ENCODE measurements around the gene KRTAP19-6. TPM values are rescaled to one million over a fixed set of nuclear protein-coding genes. Genes with fewer than 3 reads are reported as not detected.

Gene KRTAP19-6
- total and polyA plus RNA-seq, 4 donors = not detected

GRCh38 chr21:30563630-30564029, 22.0 kb upstream of the KRTAP19-6 start:
- no peak for DNase-seq (ENCODE audit: low spot score)
- Histone ChIP-seq H3K4me1 (ENCODE audit: control insufficient read depth in 4 of 4, insufficient read depth in 4 of 4, low read length in 3 of 4) (no peaks in the 10 kb centered on the region), H3K9me3 (ENCODE audit: control insufficient read depth in 4 of 4, low read length in 3 of 4) (no peaks in the 10 kb centered on the region), H3K9ac (ENCODE audit: low read depth in 1 of 2, low read length in 2 of 2) (no peak overlapping the region), H3K4me3 (ENCODE audit: low read depth in 1 of 3, low read length in 3 of 3) (no peak overlapping the region), H3K36me3 (ENCODE audit: control insufficient read depth in 4 of 4, insufficient read depth in 3 of 4, low read depth in 1 of 4, low read length in 3 of 4) (no peaks in the 10 kb centered on the region), H3K27me3 (ENCODE audit: control insufficient read depth in 4 of 4, insufficient read depth in 4 of 4, low read length in 3 of 4) (no peaks in the 10 kb centered on the region), H3K27ac (ENCODE audit: low read depth in 1 of 2, low read length in 2 of 2) (no peak overlapping the region)
- WGBS = 77% methylated on average over 2 of the region's 2 CpGs
- no peak for TF ChIP-seq ZBTB33 (IDR thresholded peaks at IDR 0.05)
- no peak for TF ChIP-seq EGR1 (IDR thresholded peaks at IDR 0.05; ENCODE audit: low read depth in 2 of 2)
- no peak for TF ChIP-seq TAF1 (conservative IDR thresholded peaks at IDR 0.05)

DNA sequence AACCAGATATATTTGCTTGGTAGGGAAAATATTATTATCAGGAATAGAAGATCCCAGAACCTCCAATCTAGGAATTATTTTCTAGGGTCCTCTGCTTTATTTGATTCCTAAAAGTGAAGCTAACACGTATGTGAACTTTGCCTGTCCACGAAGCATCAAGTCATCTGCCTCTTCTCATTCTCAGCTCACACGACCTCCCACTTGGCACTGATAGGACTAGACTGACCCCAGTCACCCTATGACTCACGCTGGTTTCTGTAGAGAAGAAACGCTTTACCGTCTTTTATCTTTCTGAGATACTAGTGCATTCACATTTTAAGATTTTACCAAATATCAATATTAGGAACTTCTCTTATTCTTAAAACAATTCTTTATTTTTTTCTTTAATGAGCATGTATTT, 21.4 kb upstream of the KRTAP19-6 start:
- Histone ChIP-seq H3K36me3 (ENCODE audit: control insufficient read depth in 4 of 4, insufficient read depth in 3 of 4, low read depth in 1 of 4, low read length in 3 of 4) (no peaks in the 10 kb centered on the region), H3K9me3 (ENCODE audit: control insufficient read depth in 4 of 4, low read length in 3 of 4) (no peaks in the 10 kb centered on the region), H3K4me1 (ENCODE audit: control insufficient read depth in 4 of 4, insufficient read depth in 4 of 4, low read length in 3 of 4) (no peaks in the 10 kb centered on the region), H3K9ac (ENCODE audit: low read depth in 1 of 2, low read length in 2 of 2) (no peak overlapping the region), H3K27me3 (ENCODE audit: control insufficient read depth in 4 of 4, insufficient read depth in 4 of 4, low read length in 3 of 4) (no peaks in the 10 kb centered on the region), H3K27ac (ENCODE audit: low read depth in 1 of 2, low read length in 2 of 2) (no peak overlapping the region), H3K4me3 (ENCODE audit: low read depth in 1 of 3, low read length in 3 of 3) (no peak overlapping the region)
- DNase-seq (ENCODE audit: low spot score) = no peak
- TF ChIP-seq, protein P1, sequence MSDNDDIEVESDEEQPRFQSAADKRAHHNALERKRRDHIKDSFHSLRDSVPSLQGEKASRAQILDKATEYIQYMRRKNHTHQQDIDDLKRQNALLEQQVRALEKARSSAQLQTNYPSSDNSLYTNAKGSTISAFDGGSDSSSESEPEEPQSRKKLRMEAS (IDR thresholded peaks at IDR 0.05) = no peak
- TF ChIP-seq SP1 (IDR thresholded peaks at IDR 0.05) = no peak
- no peak for TF ChIP-seq TAF1 (conservative IDR thresholded peaks at IDR 0.05)
- no peak for TF ChIP-seq YY1 (IDR thresholded peaks at IDR 0.05)
- TF ChIP-seq, protein P2, sequence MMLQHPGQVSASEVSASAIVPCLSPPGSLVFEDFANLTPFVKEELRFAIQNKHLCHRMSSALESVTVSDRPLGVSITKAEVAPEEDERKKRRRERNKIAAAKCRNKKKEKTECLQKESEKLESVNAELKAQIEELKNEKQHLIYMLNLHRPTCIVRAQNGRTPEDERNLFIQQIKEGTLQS (IDR thresholded peaks at IDR 0.05) = no peak
- no peak for TF ChIP-seq CTCF (IDR thresholded peaks at IDR 0.05; ENCODE audit: low read depth, low read length, missing input control)
- TF ChIP-seq GABPA (IDR thresholded peaks at IDR 0.05 in 1 of 2, conservative IDR thresholded peaks at IDR 0.05 in 1 of 2) = no peak
- no peak for TF ChIP-seq HNF4A (conservative IDR thresholded peaks at IDR 0.05)
- no peak for TF ChIP-seq EGR1 (IDR thresholded peaks at IDR 0.05; ENCODE audit: low read depth in 2 of 2)
- 62% methylated on average over 6 of the region's 6 CpGs for WGBS

- DNase-seq (ENCODE audit: low spot score) = no peak
- 65% methylated on average over 2 of the region's 2 CpGs for WGBS
- no peak overlapping the region for H3K27ac ChIP-seq (ENCODE audit: low read depth in 1 of 2, low read length in 2 of 2)
- H3K4me3 ChIP-seq (ENCODE audit: low read depth in 1 of 3, low read length in 3 of 3) = no peak overlapping the region
- no peaks in the 10 kb centered on the region for H3K36me3 ChIP-seq (ENCODE audit: control insufficient read depth in 4 of 4, insufficient read depth in 3 of 4, low read depth in 1 of 4, low read length in 3 of 4)
- no peaks in the 10 kb centered on the region for H3K9me3 ChIP-seq (ENCODE audit: control insufficient read depth in 4 of 4, low read length in 3 of 4)
- no peak overlapping the region for H3K9ac ChIP-seq (ENCODE audit: low read depth in 1 of 2, low read length in 2 of 2)
- no peaks in the 10 kb centered on the region for H3K27me3 ChIP-seq (ENCODE audit: control insufficient read depth in 4 of 4, insufficient read depth in 4 of 4, low read length in 3 of 4)
- no peak for TF ChIP-seq FOXA1 (IDR thresholded peaks at IDR 0.05)
- no peak for TF ChIP-seq CTCF (IDR thresholded peaks at IDR 0.05; ENCODE audit: low read depth, low read length, missing input control)
- no peak for TF ChIP-seq HNF4G (IDR thresholded peaks at IDR 0.05)
- TF ChIP-seq EGR1 (IDR thresholded peaks at IDR 0.05; ENCODE audit: low read depth in 2 of 2) = no peak
- TF ChIP-seq, protein P2 (IDR thresholded peaks at IDR 0.05) = no peak
- no peak for TF ChIP-seq HNF4A (conservative IDR thresholded peaks at IDR 0.05)
- no peak for TF ChIP-seq FOXA2 (IDR thresholded peaks at IDR 0.05)
- no peak for TF ChIP-seq NR2F2 (IDR thresholded peaks at IDR 0.05)
- no peak for TF ChIP-seq GABPA (IDR thresholded peaks at IDR 0.05 in 1 of 2, conservative IDR thresholded peaks at IDR 0.05 in 1 of 2)
- TF ChIP-seq YY1 (IDR thresholded peaks at IDR 0.05) = no peak
- TF ChIP-seq REST (IDR thresholded peaks at IDR 0.05) = no peak
- no peak for TF ChIP-seq SP1 (IDR thresholded peaks at IDR 0.05)
- H3K4me1 ChIP-seq (ENCODE audit: control insufficient read depth in 4 of 4, insufficient read depth in 4 of 4, low read length in 3 of 4) = no peaks in the 10 kb centered on the region
These were observed 20.3 kb upstream of the KRTAP19-6 start for GRCh38 chr21:30561957-30562356.
